Left cardiac atrium (tissue), 4 donors: ENCODE measurements around the gene DLK2. TPM values are rescaled to one million over a fixed set of nuclear protein-coding genes. Genes with fewer than 3 reads are reported as not detected.
"Not testable (repeated sequence)": the region's sequence is repeated elsewhere in the genome, so short reads cannot be mapped to it uniquely, and the experiment has no call there.

ENCODE experiments used
- ATAC-seq, 2 donors: fragments of 200-7000 bp; cut with Tn5 transposase; one replicate each; pipeline ENCODE4 v1.9.1; 2020; ENCODE audit warnings: mild to moderate bottlenecking in 2 of 2, moderate library complexity in 2 of 2
- DNase-seq: peaks from one replicate; pipeline ENCODE4 v3.0.0-alpha.2; 2020
- intact Hi-C, 2 donors: fragments of 100-400 bp; cut with DNase I; formaldehyde crosslinking; loops; one replicate each; pipeline versions ENCODE4 v1.14.1 to v1.15.1; 2022 to 2023
- total RNA-seq, 2 donors: library from RNA; stranded (reverse); fragmentation: NEBNext Ultra II Directional; extraction: Animal tissue kit (Norgen Biotek cat#: 25700); gene quantifications; one replicate each; pipeline ENCODE4 v1.2.1, GENCODE V29; 2021
- donor health status: DM: no; HTN: yes; CAD: no.
- donor health status: DM: no; HTN: yes; CAD: no; lungs with severe emphysema.
- donor health status: DM: yes; HTN: yes; CAD: no.
- donor health status: Dilated cardiomyopathy.

Gene DLK2
- total RNA-seq, 2 donors from 2014 or later, result 0.68 TPM; not detected in 1

DNA sequence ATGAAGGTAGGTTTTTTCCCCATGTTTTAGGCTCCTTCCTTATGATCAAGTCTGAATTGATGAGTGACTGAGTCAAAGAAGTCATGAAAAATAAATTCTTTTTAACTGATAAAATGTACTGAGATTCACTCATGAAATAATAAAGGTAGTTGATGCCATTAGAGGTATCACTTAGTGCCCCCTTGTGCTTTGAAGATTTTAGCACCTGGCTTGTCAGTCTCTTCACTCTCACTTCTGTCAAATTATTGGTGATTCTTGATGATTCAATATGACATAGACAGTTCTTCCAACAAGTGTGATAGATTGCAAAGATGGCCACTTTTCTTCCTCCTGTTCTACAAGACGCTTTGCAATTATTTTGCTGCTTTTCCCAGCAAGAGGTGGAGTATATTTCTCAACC, 4.2 kb upstream of the DLK2 start:
- intact Hi-C loops, result no loop called here
- ATAC-seq, result no peak
- no peak for DNase-seq

DNA sequence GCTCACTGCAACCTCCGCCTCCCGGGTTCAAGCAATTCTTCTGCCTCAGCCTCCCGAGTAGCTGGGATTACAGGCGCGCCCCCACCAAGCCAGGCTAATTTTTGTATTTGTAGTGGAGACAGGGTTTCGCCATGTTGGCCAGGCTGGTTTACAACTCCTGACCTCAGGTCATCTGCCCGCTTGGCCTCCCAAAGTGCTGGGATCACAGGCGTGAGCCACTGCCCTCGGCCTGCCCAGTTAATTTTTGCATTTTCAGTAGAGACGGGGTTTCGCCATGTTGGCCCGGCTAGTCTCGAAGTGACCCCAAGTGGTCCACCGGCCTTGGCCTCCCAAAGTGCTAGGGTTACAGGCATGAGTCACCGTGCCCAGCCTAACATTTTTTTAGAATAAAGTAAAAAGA, 2.8 kb upstream of the DLK2 start:
- ATAC-seq, intact Hi-C loops, DNase-seq: not testable (repeated sequence)

DNA sequence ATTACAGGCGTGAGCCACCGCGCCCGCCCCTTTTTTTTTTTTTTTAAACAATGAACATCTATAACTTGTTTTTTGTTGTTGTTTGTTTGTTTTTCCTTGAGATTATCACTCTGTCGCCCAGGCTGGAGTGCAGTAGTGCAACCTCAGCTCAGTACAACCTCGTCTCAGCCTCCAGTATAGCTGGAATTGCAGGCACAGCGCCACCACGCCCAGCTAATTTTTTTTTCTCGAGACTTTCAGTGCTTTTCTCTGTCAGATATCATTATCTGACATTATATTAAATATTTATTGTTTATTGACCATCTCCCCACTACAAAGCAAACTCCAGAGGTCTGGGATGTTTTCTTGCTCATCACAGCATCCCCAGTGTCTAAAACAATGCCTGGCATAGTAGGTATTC, 2.3 kb upstream of the DLK2 start:
- DNase-seq, result no peak
- intact Hi-C loops, result no loop called here
- no peak for ATAC-seq

DNA sequence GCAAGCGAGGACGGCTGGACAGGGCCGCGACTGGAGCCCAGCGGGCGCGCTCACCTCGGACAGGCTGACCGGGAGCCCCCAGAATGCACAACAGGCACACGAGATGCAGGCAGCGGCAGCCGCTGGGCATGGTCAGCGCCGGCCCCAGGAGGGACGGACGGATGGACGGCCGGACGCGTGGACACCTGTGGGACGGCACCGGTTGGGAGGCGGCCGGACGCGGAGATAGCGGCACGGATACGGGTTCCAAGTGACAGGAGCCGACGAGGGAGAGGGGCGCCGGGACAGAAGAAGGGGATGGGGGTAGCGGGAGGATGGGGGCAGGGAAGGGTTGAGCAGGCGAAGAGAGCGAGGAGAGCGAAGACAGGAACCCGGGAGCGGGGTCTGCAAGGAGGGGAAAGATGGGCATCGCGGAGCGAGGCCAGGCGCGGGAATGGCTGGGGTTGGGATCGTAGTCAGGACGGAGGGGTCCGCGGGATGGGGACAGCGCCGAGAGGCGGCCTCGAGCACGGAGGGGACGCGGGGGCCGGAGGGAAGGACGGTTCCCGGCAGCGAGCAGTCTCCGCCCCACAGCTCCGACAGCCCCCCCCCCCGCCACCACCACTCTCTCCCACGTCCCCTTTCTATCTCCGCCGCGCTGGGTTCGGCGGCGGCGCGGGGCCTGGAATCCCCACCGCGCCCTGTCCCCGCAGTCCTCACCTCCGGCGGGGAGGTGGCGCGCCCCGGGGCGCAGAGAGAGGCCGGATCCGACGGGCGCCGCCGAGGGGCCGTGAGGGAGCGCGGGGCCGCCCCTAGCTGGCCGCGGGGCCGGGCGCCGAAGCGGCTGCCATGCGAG, 435 bp downstream of the DLK2 start:
- ATAC-seq (peak; percentile 90 to 91), DNase-seq (peak; percentile 89)
- intact Hi-C loops, result loop anchor here (2.0 to 5.0 kb wide), 2 partner anchors 52 kb away; no protein-coding TSS in a partner anchor

DNA sequence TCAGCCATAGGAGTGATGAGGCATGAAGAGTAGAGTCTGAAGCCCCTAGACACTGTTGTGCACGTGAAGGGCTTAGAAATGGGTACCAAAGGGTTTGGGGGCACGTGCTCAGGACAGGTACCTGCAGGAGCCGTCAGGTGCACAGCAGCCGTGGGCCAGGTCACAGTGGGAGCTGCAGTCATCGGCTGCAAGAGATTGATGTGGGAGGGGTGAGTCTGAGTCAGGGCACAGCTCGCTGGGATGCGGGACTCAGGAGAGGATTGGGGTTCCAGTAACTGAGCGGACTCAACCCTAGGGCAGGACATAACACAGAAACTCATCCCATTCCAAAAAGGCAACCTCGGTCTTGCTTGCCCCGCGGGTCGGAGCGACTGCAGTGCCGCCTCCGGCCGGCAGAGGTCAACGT, 1.1 kb downstream of the DLK2 start:
- no peak for ATAC-seq
- intact Hi-C loops, result loop anchor here (2.0 to 5.0 kb wide), 2 partner anchors 53 kb away; no protein-coding TSS in a partner anchor
- no peak for DNase-seq

DNA sequence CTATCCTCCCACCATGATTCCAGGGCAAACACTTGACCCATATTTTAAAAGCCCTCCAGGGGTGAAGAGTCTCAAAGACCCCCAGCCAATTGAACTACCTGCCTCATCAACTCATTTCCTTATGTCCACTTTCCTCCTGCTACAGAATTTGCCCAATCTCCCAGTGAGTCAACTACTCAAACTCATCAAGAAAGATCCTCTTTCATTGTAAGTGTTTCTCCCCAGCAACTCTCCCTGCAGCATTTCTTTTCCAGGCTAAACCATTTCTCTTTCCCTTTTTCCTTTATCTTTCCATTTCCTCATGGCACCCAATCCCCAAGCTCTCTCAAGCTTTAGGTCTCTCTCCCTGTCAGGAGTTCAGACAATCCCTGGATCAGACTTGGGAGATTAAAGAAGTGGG, 1.5 kb downstream of the DLK2 start:
- DNase-seq (no peak), ATAC-seq (no peak)
- intact Hi-C loops, result loop anchor here (2.0 to 5.0 kb wide), 2 partner anchors 53 kb away; no protein-coding TSS in a partner anchor

- no peak for DNase-seq
- no peak for ATAC-seq
- intact Hi-C loops, result loop anchor here in 1 of 2 donors (5.0 kb wide), 1 partner anchor 54 kb away; no protein-coding TSS in a partner anchor
These were observed 2.5 kb downstream of the DLK2 start for GRCh38 chr6:43452896-43453295.

DNA sequence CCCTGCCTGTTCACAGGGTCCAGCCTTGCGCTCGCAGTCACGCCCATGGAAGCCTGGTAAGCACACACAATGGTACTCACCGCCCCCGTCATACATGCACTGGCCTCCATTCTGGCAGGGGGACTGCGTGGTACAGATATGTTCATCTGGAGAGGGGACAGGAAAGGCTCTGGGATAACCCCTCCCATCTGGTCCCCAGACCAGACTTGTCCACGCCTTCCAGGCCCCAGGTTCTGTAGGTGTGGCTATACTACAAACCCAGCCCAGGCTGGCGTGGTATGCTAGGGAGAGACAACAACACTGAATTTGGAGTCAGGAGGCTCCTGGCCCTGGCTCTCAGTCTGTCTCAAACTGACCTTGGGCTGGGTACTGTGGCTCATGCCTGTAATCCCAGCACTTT, 3.4 kb downstream of the DLK2 start:
- ATAC-seq (no peak), DNase-seq (no peak)
- intact Hi-C loops, result loop anchor here in 1 of 2 donors (5.0 kb wide), 1 partner anchor 55 kb away; no protein-coding TSS in a partner anchor

GRCh38 chr6:43451348-43451747, 4.0 kb downstream of the DLK2 start:
- intact Hi-C loops, result loop anchor here in 1 of 2 donors (5.0 kb wide), 1 partner anchor 56 kb away; no protein-coding TSS in a partner anchor
- DNase-seq, result no peak
- no peak for ATAC-seq

DNA sequence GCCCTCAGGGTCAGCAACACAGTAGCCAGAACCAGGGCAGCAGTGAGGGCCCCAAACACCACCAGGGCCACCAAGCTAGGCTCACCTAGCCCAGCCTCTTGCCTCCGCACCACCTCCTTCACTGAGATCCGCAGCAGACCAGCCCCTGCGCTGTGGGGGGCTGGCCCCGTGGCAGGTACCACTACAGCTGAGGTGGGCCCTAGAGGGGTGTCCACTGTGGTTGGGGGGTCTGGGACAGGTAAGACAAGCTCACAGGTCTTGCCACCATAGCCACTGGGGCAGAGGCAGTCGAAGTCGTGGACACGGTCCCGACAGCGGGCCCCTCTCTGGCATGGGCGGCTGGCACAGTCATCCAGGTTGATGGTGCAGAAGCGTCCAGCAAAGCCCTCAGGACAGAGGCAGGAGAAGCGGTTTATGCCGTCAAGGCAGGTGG, 4.6 kb downstream of the DLK2 start:
- DNase-seq (no peak), ATAC-seq (no peak)
- intact Hi-C loops, result loop anchor here in 1 of 2 donors (5.0 kb wide), 1 partner anchor 57 kb away; no protein-coding TSS in a partner anchor

GRCh38 chr6:43448916-43449315, 6.4 kb downstream of the DLK2 start:
- no peak for ATAC-seq
- intact Hi-C loops, result no loop called here
- no peak for DNase-seq

DNA sequence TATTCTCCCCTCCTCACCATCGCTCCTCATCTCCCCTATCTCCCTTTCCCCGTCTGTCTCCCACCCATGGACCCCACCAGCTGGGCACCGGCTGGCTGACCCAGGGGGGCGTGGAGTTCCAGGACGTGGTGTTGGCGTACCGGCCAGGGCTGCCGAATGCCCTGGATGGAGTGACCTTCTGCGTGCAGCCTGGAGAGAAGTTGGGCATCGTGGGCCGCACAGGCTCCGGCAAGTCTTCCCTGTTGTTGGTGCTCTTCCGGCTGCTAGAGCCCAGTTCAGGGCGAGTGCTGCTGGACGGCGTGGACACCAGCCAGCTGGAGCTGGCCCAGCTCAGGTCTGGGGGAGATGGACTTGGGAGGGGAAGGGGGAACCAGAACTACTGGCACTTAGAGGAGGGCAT, 7.7 kb downstream of the DLK2 start:
- no peak for DNase-seq
- no peak for ATAC-seq
- intact Hi-C loops, result no loop called here

DNA sequence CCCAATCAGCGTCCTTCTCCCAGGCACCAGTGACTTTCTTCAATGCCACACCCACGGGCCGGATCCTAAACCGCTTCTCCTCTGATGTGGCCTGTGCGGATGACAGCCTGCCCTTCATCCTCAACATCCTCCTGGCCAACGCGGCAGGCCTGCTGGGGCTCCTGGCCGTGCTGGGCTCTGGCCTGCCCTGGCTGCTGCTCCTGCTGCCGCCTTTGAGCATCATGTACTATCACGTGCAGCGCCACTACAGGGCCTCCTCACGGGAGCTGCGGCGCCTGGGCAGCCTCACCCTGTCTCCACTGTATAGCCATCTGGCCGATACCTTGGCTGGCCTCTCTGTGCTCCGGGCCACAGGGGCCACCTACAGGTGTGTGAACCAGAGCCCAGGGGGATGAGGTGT, 9.8 kb downstream of the DLK2 start:
- ATAC-seq (no peak), DNase-seq (no peak)
- intact Hi-C loops, result no loop called here

- intact Hi-C loops, result no loop called here
- DNase-seq, result no peak
These were observed 10.8 kb downstream of the DLK2 start for GRCh38 chr6:43444582-43444981.

GRCh38 chr6:43444036-43444435, 11.3 kb downstream of the DLK2 start:
- no peak for DNase-seq
- intact Hi-C loops, result no loop called here
- no peak for ATAC-seq

More at GRCh38 chr6:43444582-43444981, 10.8 kb downstream of the DLK2 start:
- ATAC-seq, result no peak

DNA sequence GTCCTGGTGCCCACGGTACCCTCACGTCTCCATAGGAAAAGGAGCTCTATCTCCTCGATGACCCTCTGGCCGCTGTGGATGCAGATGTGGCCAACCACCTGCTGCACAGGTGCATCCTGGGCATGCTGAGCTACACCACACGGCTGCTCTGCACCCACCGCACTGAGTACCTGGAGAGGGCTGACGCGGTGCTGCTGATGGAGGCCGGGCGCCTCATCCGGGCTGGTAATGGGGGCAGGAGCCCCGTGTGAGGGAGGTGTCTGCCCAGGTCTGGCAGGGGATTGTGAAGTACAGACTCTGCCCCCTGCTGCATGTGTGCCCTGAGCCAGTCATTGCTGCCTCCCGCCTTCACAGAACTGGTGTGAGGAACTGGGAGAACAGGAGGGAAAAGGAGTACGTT, 12.4 kb downstream of the DLK2 start:
- no peak for DNase-seq
- intact Hi-C loops, result no loop called here

GRCh38 chr6:43437700-43438099, 17.6 kb downstream of the DLK2 start:
- no peak for DNase-seq

More for the DNA sequence above, 12.4 kb downstream of the DLK2 start:
- ATAC-seq, result no peak

GRCh38 chr6:43436577-43437282, 18.6 kb downstream of the DLK2 start:
- intact Hi-C loops, result no loop called here
- ATAC-seq (peak; percentile 45 to 75), DNase-seq (no peak)

More at GRCh38 chr6:43437700-43438099, 17.6 kb downstream of the DLK2 start:
- ATAC-seq, result no peak
- intact Hi-C loops, result no loop called here

- intact Hi-C loops, result no loop called here
- no peak for ATAC-seq
- no peak for DNase-seq
These were observed 19.5 kb downstream of the DLK2 start for GRCh38 chr6:43435682-43436437.
